Kidney tubule cell (primary cell): ENCODE results near the gene ETV2.
A peak's percentile ranks its signal among the peaks of the same experiment; 100 is the strongest.
"Not testable (repeated sequence)": the region's sequence is repeated elsewhere in the genome, so short reads cannot be mapped to it uniquely, and the experiment has no call there.

Source experiments
- DNase-seq: peaks from one replicate; pipeline ENCODE4 v3.0.0-alpha.2; 2018; ENCODE audit warnings: low spot score

The ETV2 gene

DNA sequence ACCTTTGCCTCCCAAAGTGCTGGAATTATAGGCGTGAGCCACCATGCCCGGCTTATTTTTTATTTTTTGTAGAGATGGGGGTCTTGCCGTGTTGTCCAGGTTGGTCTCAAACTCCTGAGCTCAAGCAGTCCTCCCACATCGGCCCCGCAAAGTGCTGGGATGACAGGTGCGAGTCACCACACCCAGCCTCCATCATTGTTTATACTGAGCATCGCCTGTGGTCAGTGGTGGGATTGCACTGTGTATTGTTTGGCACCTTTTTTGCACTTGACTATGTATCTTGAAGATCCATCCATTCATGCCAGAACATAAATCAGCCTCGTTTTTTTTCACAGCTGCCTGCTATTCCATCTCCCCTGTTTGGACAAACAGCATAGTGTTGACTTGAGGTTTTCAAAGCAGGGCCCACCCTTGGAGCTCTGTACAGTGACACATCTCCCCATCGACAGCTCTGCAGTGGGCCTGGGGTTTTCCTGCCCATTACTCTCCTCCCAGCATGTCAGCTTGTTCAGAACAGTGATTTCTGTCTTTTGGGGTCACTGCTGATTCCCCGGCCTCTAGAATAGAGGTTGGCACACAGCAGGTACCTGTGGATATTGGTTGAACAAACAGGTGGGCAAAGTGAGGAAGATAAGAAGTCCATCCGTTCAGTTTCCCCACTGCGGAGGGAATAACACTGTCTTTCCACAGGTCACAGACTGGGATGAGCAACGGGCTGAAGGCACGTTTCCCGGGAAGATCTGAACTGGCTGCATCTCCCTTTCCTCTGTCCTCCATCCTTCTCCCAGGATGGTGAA, 16.6 kb downstream of the ETV2 start:
- no peak for DNase-seq

DNA sequence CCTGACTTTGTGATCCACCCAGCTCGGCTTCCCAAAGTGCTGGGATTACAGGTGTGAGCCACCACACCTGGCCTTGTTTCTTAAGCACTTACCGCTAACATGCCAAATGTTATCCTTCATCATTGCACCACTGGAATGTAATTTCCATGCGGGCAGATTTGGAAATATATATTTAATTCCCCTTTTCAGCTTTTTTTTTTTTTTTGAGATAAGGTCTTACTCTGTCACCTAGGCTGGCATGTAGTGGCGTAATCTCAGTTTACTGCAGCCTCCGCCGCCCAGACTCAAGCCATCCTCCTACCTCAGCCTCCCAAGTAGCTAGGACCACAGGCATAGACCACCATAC, 20.4 kb downstream of the ETV2 start:
- no peak for DNase-seq

DNA sequence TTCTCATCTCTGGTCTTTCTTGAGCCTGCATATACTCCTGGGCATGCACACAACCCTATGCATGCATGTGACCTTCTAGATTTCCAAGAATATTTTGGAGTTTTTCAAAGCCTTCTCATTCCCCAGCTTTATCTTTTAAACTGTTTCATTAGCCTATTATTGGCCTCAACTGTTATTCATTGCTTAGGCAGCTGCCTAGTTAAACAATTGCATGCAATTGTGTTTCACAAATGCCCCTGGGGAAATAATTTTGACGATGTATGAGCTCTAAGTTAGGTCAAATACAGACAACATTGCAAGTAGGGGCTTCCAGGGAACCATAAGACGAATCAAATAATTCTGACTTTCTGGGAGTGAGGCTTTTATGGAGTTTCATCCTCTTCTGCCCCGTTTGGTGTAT, 22.4 kb downstream of the ETV2 start:
- DNase-seq: no peak

DNA sequence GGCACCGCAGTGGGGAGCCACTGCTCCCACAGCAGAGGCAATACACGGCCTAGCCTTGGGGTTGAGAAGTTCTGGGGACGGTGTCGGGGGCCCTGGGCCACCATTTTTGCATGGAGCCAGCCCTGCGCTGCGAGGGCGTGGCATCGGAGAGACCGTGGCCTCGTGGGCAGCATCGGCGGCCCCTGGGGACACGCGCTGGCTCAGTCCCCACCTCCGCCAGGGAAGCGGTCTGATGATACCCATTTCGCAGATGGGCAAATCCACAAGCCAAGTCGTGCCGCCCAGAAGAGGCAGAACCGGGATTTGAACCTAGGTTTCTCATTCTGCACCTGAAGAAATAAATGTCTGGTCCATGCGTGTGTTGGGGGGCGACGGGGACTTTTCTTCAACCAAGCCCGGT, 23.6 kb downstream of the ETV2 start:
- DNase-seq: no peak

DNA sequence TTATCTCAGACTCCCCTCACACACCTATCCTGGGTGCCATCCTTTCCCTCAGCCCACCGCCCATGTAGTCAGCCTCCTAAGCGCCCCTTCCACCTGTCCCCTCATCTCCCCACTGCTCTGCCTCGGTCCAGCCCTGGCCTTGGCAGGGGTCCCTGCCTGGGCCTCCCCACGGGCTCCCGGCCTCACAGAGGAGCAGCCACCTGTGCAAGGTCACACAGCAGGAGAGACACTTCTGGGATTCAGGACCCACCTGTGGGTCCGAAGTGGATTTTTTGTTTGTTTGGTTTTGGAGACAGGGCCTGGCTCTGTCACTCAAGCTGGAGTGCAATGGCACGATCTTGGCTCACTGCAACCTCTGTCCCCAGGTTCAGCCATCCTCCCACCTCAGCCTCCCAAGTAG, 24.1 kb downstream of the ETV2 start:
- DNase-seq: no peak

DNA sequence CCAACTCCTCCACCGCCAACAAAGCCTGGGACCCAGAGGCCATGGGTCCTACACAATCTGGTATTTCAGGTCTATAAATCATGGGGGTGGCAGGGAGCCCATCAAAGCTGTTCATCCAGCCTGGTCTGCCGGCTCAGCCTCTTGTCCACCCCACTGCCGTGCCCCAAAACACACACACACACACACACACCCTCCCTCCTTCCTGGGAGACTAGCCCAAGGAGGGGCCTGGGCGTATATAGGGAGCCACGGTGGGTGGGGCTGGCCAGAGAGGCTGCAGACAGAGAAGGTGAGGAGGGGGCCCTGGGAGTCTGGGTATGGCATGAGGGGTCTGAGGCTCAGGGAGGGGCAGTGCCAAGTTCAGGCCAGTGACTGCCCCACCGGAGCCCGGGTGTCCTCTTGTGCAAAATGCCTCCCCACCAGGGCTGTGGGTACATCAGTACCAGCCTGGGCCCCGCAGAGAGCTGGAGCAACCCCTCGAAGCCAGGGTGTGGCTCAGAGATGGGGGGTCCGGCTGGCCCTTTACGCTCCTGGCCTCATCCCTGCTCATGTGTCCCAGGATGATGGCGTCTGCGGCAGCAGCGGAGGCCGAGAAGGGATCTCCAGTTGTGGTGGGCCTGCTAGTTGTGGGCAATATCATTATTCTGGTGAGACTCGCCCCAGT, 24.8 kb downstream of the ETV2 start, which contains the start of gene UPK1A:
Gene UPK1A, plus strand, starts transcription at position 267 of the 663 bp plus-strand sequence. Its CDS starts 296 bp downstream, at position 563.
- DNase-seq: no peak

DNA sequence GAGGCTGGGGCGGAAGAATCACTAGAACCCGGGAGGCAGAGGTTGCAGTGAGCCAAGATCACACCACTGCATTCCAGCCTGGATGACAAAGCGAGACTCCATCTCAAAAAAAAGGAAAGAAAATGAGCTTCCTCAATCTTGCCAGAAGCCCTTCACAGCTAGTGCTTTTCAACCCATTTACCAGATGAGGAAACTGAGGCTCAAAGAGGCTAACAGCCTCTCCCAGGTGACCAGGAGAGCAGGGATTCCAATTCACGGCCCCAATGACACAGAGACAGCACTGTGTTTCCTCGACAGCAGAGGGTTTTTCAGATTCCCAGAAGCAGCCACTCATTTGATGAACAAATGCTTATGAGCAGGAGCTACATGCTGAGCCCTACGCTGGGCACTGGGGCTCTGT, 28.0 kb downstream of the ETV2 start:
- DNase-seq: no peak

DNA sequence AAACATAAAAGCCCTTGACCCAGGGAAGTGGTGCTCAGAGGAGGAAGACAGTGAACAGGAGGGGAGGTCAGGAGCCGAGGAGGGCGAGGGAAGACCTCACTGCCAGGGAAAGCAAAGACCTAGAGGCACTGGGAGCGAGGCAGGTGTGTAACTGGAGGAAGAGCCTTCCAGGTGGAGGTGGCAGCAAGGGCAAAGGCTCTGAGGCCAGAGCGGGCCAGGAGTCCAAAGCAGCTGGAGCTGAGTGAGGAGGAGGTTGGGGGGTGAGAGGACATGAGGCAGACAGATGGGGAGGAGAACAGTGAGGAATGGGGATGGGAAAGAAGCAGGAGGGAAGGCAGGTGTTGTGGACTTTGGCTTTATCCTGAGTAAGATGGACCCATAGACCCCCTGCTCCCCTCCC, 28.4 kb downstream of the ETV2 start:
- DNase-seq: no peak

DNA sequence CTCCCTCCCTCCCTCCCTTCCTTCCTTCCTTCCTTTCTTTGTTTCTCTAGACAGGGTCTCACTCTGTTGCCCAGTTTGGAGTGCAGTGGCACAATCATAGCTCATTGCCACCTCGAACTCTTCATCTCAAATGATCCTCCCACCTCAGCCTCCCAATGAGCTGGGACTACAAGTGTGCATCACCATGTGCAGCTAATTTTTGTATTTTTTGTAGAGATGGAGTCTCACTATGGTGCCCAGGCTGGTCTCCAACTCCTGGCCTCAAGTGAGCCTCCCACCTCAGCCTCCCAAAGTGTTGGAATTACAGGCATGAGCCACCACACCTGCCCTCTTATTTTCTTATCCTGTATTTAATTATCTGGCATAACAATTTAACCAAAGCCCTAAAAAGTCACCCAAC, 29.1 kb downstream of the ETV2 start:
- no peak for DNase-seq

DNA sequence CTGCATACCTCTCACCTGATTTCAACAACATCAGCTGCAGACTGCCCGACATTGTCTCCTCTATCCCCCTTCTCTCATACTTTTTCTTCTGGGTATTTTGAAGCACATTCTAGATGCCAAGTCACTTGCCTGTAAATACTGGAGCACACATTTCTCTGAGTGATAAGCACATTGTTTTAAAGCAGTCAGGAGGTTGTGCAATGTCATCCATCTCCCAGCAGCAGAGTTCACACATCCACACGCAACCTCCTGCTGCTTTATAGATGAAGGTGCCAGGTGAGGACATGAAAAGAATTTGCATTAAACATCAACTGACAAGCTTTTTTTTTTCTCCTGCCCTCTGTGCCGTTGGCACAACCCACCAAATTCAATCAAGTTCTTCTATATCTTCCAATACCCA, 30.3 kb downstream of the ETV2 start:
- DNase-seq: no peak

DNA sequence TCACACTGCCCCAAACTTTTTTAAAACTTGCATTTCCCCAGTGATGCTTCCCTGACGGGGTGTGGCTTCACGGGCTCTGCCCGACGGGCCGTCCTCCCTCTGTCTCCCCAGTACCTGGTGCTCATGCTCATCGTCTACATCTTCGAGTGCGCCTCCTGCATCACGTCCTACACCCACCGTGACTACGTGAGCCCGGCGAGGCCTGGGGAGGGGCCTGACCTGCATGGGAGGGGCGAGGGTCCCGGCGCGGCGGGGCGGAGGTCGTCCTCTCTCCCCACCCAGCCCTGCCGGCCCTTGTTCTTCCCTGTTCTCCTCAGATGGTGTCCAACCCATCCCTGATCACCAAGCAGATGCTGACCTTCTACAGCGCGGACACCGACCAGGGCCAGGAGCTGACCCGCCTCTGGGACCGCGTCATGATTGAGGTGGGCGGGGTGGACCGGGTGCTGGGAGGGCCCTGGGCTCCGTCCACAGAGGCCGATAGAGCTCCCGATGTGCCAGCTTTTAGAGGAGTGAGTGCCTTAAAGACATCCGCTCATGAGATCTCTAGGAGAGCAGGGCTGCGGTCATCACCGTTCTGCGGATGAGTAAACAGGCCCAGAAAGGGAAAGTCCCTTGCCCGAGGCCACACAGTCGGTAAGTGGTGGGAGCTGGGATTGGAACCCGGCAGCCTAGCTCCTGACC, 31.7 kb downstream of the ETV2 start:
- peak; percentile 88 for DNase-seq

DNA sequence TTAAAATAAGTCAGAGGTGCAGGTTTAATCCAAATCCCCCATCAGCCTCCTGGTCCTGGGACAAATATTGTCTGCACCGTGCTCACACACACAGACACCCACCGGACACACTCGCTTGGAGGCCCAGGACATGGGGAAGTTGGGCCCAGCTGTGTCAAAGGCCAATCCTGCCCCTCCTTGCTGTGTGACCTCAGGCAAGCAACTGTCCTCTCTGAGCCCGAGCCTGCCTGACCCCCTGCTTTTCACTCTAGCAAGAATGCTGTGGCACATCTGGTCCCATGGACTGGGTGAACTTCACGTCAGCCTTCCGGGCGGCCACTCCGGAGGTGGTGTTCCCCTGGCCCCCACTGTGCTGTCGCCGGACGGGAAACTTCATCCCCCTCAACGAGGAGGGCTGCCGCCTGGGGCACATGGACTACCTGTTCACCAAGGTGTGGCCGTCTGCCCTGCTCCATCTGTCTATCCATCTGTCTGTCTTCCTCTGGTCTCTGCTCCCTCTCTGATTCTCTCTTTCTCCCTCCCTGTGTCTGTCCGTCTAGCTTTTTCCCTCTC, 34.1 kb downstream of the ETV2 start:
- DNase-seq: no peak

DNA sequence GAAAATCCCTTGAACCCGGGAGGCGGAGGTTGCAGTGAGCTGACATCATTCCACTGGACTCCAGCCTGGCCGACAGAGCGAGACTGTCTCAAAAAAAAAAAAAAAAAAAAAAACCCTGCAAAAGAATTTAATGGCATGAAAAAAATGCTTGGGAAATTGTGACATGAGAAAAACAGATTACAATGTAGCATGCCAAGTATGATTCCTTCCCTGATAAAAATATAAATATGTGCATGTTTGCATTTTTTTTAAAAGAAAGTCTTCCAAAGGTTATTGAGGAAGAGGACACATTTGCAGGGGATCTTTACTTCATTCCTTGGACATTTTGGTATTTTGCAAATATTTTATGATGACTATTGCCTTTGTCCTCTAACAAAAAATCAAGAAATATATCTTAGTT, 48.3 kb downstream of the ETV2 start:
- peak; percentile 23 for DNase-seq

DNA sequence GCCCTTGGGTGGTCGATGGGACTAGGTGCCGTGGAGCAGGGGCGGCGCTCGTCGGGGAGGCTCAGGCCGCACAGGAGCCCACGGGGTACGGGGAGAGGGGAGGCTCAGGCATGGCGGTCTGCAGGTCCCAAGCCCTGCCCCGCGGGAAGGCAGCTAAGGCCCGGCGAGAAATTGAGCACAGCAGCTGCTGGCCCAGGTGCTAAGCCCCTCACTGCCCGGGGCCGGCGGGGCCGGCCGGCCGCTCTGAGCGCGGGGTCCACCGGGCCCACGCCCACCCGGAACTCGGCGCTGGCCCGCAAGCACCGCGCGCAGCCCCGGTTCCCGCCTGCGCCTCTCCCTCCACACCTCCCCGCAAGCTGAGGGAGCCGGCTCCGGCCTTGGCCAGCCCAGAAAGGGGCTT, 49.6 kb downstream of the ETV2 start:
- not testable (repeated sequence) for DNase-seq

DNA sequence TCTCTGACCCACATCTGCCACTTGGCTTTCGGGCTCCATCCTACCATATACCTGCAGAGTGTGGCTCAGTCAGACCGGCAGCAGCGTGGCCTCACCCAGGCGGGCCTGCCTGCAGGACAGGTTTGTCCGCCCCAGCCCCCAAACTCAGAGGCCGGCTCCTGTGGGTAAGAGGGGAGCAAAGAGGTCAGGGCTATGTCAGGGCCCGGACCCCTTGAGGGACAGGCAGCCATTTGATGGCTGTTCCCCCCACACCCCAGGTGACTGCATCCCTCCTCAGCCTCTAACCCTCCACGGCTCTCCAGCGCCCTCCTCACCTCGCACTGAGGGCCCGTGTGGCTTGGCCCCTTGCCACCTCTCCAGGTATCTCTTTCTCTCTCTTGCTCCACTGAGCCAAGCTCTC, 50.5 kb downstream of the ETV2 start:
- DNase-seq: peak; percentile 13

DNA sequence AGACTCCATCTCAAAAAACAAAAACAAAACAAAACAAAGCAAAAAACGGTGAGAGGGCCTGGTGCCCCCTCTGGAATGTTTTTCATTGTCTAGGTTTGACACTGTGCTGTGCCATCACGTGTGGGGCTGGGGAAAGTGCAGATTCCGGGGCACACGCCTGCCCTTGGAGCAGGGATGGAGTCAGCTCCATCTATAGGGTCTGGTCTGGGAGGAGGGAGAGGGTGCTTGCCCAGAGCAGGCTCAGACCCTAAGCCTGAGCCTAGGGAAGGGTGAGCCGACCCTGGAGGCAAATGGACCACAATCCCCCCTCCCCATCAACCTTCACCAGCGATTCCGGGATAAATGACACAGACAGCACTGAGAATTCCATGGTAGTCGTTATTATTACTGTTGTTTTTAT, 51.9 kb downstream of the ETV2 start:
- DNase-seq: no peak

DNA sequence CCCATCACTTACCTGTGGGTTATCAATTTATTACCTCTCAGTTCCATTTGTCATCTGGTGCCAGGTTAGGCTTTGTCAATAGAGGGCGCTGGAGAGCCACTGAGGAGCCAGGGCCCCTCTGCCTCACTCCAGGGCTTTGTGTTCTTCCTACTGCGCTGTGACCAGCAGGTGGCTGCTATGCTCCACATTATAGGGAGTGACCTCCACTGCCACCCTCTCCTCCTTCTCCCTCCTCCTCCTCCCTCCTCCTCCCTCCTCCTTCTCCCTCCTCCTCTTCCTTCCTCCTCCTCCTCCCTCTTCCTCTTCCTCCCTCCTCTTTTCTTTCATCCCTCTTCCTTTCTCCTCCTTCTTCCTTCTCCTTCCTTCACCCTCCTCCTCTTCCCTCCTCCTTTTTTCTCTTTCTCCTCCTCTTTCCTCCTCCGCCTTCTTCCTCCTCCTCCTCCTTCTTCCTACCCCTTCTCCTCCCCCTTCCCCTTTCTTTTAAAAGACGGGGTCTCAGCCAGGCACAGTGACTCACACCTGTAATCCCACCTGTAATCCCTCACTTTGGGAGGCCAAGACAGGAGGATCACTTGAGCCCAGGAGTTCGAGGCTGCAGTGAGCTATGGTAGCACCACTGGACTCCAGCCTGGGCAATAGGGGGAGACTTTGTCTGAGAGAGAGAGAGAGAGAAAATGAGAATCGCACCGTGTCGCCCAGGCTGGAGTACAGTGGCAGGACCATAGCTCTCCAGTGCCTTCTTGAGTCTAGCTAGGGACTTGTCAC, 52.5 kb downstream of the ETV2 start:
- peak; percentile 87 for DNase-seq
